Psoas muscle (tissue), 8 donors: ENCODE data around the gene THRA. TPM values are rescaled to one million over a fixed set of nuclear protein-coding genes. Genes with fewer than 3 reads are reported as not detected.
A peak's percentile ranks its signal among the peaks of the same experiment; 100 is the strongest.

Experiments
- ATAC-seq, 4 donors: fragments of 200-7000 bp; cut with Tn5 transposase; one replicate each; pipeline ENCODE4 v1.9.1; 2020; ENCODE audit warnings: moderate library complexity in 3 of 4, mild to moderate bottlenecking in 2 of 4
- DNase-seq, 2 donors: peaks; one replicate each; pipeline ENCODE4 v3.0.0-alpha.2; 2020
- H3K27ac ChIP-seq: fragments of 200-600 bp; one replicate; pipeline ENCODE4 v1.8.0; 2022
- H3K27me3 ChIP-seq, 3 donors: fragments of 200-600 bp in 1 of 3; one replicate each; pipeline versions ENCODE4 v1.6.1 to v1.8.0; 2013 to 2022; ENCODE audit warnings: low read length in 2 of 3, mild to moderate bottlenecking in 2 of 3, moderate library complexity in 1 of 3; ENCODE audit not compliant: insufficient read depth in 3 of 3
- H3K36me3 ChIP-seq, 2 donors: fragments of 200-600 bp in 1 of 2; one replicate each; pipeline versions ENCODE4 v1.6.1 to v1.8.0; 2013 to 2022; ENCODE audit warnings: low read depth in 1 of 2, mild to moderate bottlenecking in 1 of 2, moderate library complexity in 1 of 2; ENCODE audit not compliant: insufficient read depth in 1 of 2
- H3K4me1 ChIP-seq: fragments of 200-600 bp; one replicate; pipeline ENCODE4 v1.8.0; 2022
- H3K4me3 ChIP-seq: fragments of 200-600 bp; one replicate; pipeline ENCODE4 v1.8.0; 2022; ENCODE audit warnings: mild to moderate bottlenecking
- H3K9me3 ChIP-seq: fragments of 200-600 bp; one replicate; pipeline ENCODE4 v1.8.0; 2022
- CTCF ChIP-seq: fragments of 200-600 bp; IDR thresholded peaks from one replicate; pipeline ENCODE4 v1.8.0; 2022; ENCODE audit warnings: antibody characterized with exemption
- WGBS, 3 donors: extraction: QIAGEN DNeasy Blood & Tissue Kit; methylation state at CpG; one replicate each; pipeline versions ENCODE4 v1.1.6 to v1.1.7; 2013; 5-methylcytosine and 5-hydroxymethylcytosine counted together
- intact Hi-C, 2 donors: fragments of 100-400 bp; cut with DNase I; formaldehyde crosslinking; loops; one replicate each; pipeline versions ENCODE4 v1.11.0 to v1.14.2; 2022
- polyA plus RNA-seq, 3 donors: library from polyadenylated mRNA; stranded (reverse); fragments of 200-250 nt; gene quantifications; one replicate each; pipeline ENCODE4 v1.2.3, GENCODE V29; 2013
- total RNA-seq, 4 donors: library from RNA; stranded (reverse); fragmentation: NEBNext Ultra II Directional in 2 of 4; extraction: Animal tissue kit (Norgen Biotek cat#: 25700) in 2 of 4; gene quantifications; one replicate each; pipeline versions ENCODE4 v1.2.1 to v1.2.4, GENCODE V29; 2021 to 2023
- donor health status: healthy with polysubstance abuse.
- donor health status: DM: no; HTN: no; CAD: no; lungs with moderate emphysema.
- donor health status: Bipolar disorder and iron deficiency.
- donor health status: healthy.
- donor health status: DM: yes; HTN: yes; CAD: no.
- donor health status: DM: no; HTN: no; CAD: no.
- donor health status: DM: no; HTN: no; CAD: no.
- donor health status: DM: yes; HTN: yes; CAD: no.

The THRA gene
- total and polyA plus RNA-seq, 7 donors: 9.5 to 60.0 (median 41.2) TPM

GRCh38 chr17:40095351-40095943 is 32.7 kb downstream of the THRA start:
- no peak for ATAC-seq
- 25 to 39% (median 30%) methylated on average over 17 of the region's 17 CpGs for WGBS, 3 donors
- H3K27me3 ChIP-seq: no peaks in the 10 kb centered on the region
- peak overlapping the region; percentile 98 for H3K4me3 ChIP-seq
- no peaks in the 10 kb centered on the region for H3K9me3 ChIP-seq
- peaks cover 4 to 61% of the 10 kb centered on the region in 2 donors for H3K36me3 ChIP-seq
- intact Hi-C loops: loop anchor here in 1 of 2 donors (5.0 kb wide), 1 partner anchor 78 kb away; the partner anchor contains the start of gene CSF3
- peak in 1 of 2 donors; percentile 71 for DNase-seq
- H3K4me1 ChIP-seq: peaks cover 74% of the 10 kb centered on the region
- peak overlapping the region; percentile 99 for H3K27ac ChIP-seq
- TF ChIP-seq CTCF: no peak

- no peak for TF ChIP-seq CTCF
- WGBS, 3 donors: 21 to 44% (median 23%) methylated on average over 23 of the region's 23 CpGs
- ATAC-seq (no peak), DNase-seq (peak; percentile 61 to 81)
- H3K27ac ChIP-seq: peak overlapping the region; percentile 99
- no peaks in the 10 kb centered on the region for H3K9me3 ChIP-seq
- peaks cover 4 to 61% of the 10 kb centered on the region in 2 donors for H3K36me3 ChIP-seq
- H3K4me1 ChIP-seq: peaks cover 73% of the 10 kb centered on the region
- H3K4me3 ChIP-seq: peak overlapping the region; percentile 98
- intact Hi-C loops: loop anchor here in 1 of 2 donors (5.0 kb wide), 1 partner anchor 79 kb away; the partner anchor contains the start of gene CSF3
- H3K27me3 ChIP-seq: no peaks in the 10 kb centered on the region
Observed at GRCh38 chr17:40095944-40096791, 33.4 kb downstream of the THRA start.

- Histone ChIP-seq H3K4me3 (peak overlapping the region; percentile 98), H3K27me3 (no peaks in the 10 kb centered on the region), H3K4me1 (peaks cover 71% of the 10 kb centered on the region), H3K9me3 (no peaks in the 10 kb centered on the region), H3K36me3 (peaks cover 4 to 61% of the 10 kb centered on the region in 2 donors), H3K27ac (peak overlapping the region; percentile 99)
- DNase-seq (no peak), ATAC-seq (no peak)
- 26 to 41% (median 31%) methylated on average over 10 of the region's 10 CpGs for WGBS, 3 donors
- intact Hi-C loops: loop anchor here in 1 of 2 donors (5.0 kb wide), 1 partner anchor 80 kb away; the partner anchor contains the start of gene CSF3
- TF ChIP-seq CTCF: no peak
Observed at GRCh38 chr17:40097087-40097486, 34.3 kb downstream of the THRA start.

- Histone ChIP-seq H3K4me3 (peak overlapping the region; percentile 98), H3K27ac (peak overlapping the region; percentile 99), H3K36me3 (peaks cover 4 to 51% of the 10 kb centered on the region in 2 donors), H3K27me3 (no peaks in the 10 kb centered on the region), H3K4me1 (peaks cover 72% of the 10 kb centered on the region), H3K9me3 (no peaks in the 10 kb centered on the region)
- TF ChIP-seq CTCF: no peak
- WGBS, 3 donors: 6 to 23% (median 8%) methylated on average over 9 of the region's 9 CpGs
- intact Hi-C loops: loop anchor here in 1 of 2 donors (5.0 kb wide), 1 partner anchor 81 kb away; the partner anchor contains the start of gene CSF3
- ATAC-seq (peak; percentile 55 to 63 (median 58)), DNase-seq (peak; percentile 87 to 94)
Observed at GRCh38 chr17:40097931-40098845, 35.4 kb downstream of the THRA start.
